GM21786 (cell line): ENCODE measurements around the gene ADORA2B.

Experiments
- ATAC-seq: cut with Tn5 transposase; IDR thresholded peaks from one replicate; pipeline ENCODE4 v1.9.1; 2021; ENCODE audit not compliant: unreplicated experiment

Gene ADORA2B

DNA sequence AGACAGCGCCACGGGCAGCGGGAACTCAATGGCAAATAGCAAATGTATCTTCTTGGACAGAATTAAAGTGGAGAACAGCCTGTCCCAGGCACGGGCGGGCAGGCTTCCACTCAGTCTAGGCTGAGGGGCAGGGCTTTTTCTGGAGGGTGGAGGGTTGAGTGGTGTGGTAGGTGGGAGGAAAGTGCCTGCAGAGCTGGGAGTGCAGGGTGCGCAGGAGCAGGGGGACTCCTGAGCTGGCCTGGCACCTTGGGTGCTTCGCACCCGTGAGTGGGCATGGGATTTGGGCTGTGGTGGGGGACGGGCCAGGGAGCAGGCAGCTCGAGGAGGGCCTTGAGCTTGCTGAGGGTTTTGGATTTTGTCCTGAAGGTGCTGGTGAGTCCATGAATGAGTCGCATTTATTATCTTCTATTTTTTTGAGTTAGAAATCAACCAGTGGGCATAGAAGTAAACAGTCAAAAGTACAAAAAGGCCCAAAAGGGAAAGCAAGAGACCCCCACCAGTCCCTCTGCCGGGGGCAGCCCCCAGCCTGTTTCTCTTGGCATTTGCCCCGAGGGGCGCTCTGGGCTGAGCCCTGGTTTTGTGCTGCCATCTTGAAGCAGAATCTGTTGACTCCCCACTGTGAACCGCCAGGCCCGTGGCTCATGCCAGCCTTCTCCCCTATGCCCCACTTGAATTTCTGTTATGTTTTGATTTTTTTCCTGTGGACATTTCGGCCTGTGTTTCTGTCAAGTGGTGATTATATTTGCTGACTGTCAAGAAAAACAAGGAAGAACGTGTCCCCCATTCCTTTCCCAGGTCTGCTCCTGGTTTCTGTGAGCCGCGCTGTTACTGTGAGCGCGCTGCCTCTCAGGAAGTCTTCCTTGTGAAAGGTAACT lies 8.2 kb downstream of the ADORA2B start:
- ATAC-seq, result no peak

- ATAC-seq, result no peak
Measured at GRCh38 chr17:15954222-15954621, 9.3 kb downstream of the ADORA2B start.

- ATAC-seq, result no peak
Measured at GRCh38 chr17:15955793-15956541, 11.0 kb downstream of the ADORA2B start.

DNA sequence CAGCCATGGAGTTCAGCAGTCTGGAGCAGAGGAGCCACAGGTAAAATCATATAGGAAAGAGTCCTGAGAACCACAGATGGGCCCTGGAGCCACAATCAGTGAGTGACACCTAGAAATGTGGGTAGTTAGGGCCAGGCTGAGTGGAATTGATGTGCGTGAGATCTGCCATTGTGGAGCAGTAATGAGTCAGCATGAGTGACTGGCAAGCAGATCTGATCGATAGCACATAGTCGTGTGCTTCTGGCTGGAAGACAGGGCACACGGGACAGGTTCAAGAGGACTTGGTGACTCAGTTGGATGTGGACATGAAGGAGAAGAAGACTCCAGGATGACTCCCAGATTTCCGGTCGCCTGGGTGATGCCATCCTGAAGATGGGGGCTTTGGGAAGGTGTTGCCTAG lies 12.3 kb downstream of the ADORA2B start:
- no peak for ATAC-seq

DNA sequence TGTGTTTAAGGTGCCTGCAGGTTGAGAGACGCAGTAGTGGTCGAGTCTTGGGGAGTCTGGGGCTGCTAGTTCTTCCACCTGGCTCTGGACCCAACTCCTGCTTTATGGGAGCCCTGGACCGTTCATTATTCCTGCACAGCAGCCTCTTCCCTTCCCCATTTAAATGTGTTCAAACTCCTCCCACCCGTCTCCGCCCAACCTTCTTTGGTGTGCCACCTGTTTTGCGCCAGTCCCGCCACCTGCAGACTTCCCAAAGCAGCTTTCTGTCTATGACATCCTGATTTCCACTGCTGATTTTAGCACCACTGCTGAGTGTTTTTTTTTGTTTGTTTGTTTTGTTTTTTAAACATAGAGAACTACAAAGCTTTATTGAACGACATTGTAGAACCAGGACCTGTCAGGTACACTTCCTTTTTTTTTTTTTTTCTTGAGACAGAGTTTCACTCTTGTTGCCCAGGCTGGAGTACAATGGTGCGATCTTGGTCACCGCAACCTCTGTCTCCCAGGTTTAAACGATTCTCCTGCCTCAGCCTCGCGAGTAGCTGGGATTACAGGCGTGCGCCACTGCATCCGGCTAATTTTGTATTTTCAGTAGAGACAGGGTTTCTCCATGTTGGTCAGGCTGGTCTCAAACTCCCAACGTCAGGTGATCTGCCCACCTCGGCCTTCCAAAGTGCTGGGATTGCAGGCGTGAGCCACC lies 12.8 kb downstream of the ADORA2B start:
- no peak for ATAC-seq

- no peak for ATAC-seq
Measured at GRCh38 chr17:15958484-15958854, 13.5 kb downstream of the ADORA2B start.

DNA sequence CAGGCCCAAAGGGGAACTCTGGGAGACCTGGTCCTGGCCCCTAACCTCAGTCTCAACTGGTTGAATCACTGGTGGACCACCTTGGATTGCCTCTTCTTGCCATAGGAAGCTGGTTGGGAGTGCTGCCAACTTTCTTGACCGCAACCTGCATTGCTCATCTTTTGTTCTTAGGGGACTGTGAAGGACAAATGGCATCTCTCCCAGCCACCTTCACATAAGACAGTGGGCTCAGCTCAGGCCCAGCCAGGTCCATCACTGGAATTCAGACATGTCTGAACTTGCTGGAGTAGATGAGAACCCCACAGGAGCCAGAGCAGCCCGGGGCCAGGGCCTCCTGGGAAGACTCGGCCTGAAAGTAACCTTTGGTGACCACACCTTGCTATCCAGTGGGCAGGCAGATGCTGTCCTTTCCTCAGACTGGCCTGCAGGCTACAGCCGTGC lies 18.8 kb downstream of the ADORA2B start:
- ATAC-seq, result no peak

DNA sequence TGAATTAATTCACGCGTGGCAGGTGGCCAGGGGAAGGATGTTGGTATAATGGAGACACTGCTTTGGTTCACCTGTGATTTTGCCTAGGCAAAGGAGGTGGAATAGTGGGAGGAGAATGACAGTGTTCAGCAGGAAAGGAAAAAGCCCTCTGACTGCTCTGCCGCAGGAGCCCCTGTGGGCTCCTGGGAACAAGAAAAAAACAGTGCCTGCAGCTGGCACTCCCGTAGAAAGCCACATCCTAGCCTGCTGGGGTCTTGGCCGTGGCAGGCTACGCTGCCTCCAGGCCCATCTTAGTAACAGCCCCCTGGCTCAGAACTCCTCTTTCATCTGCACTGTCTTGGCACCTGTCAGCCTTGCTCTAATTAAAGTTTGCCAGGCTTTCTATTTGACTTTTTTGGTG lies 20.6 kb downstream of the ADORA2B start:
- ATAC-seq, result no peak

DNA sequence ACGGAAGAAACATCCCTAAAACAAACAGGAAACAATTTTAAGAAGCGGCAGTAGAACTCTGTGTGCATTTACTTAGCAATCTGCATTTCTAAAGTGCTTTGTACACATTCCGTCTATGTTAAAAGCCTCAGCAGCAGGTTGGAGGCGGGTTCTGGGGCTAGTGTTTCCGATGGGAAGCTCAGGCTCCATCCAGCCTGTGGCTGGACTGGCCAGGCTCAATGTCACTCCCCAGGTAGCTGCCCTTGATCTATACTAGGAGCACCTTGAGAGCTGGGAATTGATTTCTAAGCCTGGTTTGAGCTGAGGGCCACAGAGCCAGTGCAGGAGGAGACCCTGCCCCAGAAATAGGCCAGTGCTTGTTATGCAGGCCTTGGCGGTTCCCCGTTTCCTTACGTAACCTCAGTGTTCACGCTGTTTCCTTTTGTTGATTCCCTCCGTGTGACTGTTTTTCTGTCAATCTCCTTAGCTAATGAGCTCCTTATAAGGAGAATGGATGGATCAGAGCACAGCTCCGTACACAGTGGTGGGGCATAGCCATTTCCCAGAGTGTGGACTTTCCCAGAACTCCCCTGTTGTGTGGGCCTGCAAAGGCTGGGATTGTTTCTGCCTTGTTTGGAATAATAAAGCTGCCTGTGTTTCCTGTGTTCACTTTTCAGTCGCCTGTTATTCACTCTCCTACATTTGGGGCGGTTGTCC lies 21.4 kb downstream of the ADORA2B start:
- ATAC-seq, result no peak

GRCh38 chr17:15966879-15967248 lies 21.9 kb downstream of the ADORA2B start:
- ATAC-seq, result no peak

- ATAC-seq, result no peak
Measured at GRCh38 chr17:15967706-15968399, 22.9 kb downstream of the ADORA2B start.

DNA sequence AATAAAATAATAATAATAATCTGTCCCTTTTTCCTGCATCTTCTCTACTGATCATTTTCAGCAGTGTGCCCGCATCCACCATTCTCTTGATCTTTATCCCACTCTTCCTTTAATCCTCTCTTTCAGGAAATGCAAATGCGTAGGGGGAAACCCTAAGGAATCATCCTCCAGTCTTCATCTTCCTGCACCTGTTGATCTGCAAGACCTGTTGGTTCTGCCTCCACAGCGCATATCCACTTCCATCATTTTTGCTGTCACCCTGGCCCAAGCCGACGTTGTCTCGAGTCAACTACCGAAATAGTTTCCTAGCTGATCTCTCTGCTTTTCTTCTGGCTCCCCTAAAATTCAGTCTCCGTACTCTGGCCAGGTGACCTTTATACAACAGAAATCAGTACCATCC lies 24.5 kb downstream of the ADORA2B start:
- no peak for ATAC-seq

DNA sequence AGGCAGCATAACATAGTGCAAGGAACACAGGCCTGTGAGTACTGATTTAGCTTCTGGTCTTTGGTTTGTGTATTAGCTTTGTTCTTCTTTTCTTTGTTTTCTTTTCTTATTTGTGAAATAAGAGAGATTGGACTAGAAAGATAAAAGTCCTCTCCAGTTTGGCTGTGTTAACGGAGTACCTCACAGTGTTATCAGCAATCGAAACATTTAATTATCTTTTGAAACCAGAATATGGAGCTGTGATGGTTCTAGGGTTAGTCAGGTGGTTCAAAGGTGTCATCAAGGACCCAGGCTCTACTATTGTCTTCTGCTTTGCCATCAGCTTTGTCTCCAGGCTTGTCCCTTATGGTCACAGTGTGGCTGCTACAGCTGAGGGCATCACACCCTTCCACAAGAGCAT lies 25.6 kb downstream of the ADORA2B start:
- no peak for ATAC-seq

- ATAC-seq, result no peak
Measured at GRCh38 chr17:15971098-15971678, 26.3 kb downstream of the ADORA2B start.

GRCh38 chr17:15971882-15972281 lies 27.0 kb downstream of the ADORA2B start:
- no peak for ATAC-seq

DNA sequence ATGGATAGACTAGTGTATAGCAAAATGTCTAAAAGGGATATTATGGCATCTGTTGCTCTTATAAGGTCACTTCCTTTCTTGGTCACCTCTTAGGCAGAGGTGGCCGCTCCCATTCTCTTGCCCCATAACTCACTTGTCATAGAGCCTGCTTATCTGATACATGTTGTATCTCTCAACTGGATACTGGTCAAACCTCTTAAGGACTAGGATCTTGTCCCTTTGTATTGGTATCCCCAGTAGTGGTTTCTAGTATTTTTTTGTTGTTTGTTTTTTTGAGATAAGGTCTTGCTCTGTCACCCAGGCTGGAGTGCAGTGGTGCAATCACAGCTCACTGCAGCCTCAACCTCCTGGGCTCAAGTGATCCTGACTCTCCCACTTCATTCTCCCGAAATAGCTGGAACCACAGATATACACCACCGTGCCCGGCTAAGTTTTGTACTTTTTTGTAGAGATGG lies 27.6 kb downstream of the ADORA2B start:
- ATAC-seq, result no peak

- no peak for ATAC-seq
Measured at GRCh38 chr17:15973016-15973415, 28.1 kb downstream of the ADORA2B start.

GRCh38 chr17:15973834-15974233 lies 28.9 kb downstream of the ADORA2B start:
- ATAC-seq, result no peak

DNA sequence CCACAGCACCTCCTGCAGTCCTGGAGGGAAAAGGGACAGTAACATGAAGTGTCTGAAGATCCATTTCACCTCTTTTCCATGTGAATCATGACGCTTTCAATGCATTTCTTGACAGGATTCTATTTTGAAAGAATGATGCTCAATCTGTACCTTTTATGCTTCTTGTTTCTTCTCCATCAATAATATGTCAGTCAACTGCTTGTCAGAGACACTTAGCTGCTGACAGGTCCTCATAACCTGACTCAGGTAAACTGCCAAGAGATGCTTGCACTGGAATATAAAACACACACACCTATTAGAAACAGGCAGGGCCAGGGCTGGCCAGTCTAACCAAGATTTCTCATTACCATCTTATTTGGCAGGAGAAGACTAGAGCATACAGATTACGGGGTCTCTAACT lies 33.0 kb downstream of the ADORA2B start:
- ATAC-seq, result no peak

DNA sequence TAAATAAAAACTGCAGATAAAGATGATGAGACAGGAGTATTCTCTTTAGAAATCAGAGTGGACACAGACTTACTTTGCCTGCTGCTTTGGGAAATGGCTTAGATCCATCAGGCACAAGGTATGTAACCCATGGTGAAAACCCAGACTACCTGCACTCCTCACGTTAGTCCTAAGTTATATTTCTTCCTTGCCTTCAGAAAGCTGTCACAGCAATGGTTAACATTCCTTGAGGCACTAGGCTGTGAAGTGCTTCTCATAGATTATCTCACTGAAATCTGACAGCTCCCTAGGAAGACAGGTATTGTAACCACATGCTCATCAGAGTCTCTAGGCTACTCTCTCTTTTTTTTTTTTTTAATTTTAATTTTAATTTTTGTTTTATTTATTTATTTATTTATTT lies 33.7 kb downstream of the ADORA2B start:
- no peak for ATAC-seq
